NCI-H2081 (cell line): ENCODE data around the gene RYR3.

Experiments
- DNase-seq, 2 experiments: peaks; one replicate each; lab custom pipeline; 2025; lab: John Stamatoyannopoulos, UW

RYR3 gene

DNA sequence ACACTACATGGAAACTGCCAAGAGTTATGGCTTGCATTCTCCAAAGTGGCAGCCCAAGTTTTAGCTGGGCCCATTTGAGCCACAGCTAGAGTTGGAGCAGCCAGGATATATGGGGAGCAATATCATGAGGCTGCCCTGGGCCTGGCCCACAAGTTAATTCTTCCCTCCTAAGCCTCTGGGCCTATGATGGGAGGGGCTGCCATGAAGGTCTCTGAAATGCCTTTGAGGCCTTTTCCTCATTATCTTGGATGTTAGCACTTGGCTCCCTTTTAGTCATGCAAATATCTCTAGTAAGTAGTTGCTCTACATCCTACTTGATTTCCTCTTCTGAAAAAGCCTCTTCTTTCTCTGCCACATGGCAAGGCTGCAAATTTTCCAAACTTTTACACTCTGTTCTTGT is 400.0 kb downstream of the RYR3 start:
- no peak for DNase-seq

DNA sequence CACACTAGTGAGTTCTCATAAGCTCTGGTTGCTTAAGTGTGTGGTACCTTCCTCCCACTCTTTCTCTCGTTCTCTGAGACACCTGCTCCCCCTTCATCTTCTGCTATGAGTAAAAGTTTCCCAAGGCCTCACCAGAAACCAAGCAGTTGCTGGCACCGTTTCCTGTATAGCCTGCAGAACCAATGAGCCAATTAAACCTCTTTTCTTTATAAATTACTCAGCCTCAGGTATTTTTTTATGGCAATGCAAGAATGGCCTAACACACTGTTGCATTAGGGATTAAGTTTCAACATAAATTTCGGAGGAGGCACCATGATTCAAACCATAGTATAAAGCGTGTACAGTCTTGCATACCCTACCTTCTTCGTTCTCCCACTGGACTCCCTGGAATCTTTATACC is 405.3 kb downstream of the RYR3 start:
- no peak for DNase-seq

DNA sequence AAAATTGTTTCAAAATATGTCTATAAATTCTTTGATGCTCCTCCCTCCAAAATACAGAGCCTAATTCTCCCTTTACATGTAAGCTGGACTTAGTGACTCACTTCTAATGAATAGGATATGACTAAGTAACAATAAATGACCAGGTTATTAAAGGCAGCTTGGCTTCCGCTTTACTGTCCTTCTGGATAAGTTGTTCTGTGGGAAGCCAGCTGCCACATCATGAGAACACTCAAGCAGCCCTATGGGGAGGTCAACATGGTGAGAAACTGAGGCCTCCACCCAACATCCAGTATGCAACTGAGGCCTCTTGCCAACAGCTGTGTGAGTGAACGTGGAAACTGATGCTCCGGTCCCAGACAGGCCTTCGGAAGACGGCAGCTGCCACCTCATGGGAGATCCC is 410.2 kb downstream of the RYR3 start:
- no peak for DNase-seq

DNA sequence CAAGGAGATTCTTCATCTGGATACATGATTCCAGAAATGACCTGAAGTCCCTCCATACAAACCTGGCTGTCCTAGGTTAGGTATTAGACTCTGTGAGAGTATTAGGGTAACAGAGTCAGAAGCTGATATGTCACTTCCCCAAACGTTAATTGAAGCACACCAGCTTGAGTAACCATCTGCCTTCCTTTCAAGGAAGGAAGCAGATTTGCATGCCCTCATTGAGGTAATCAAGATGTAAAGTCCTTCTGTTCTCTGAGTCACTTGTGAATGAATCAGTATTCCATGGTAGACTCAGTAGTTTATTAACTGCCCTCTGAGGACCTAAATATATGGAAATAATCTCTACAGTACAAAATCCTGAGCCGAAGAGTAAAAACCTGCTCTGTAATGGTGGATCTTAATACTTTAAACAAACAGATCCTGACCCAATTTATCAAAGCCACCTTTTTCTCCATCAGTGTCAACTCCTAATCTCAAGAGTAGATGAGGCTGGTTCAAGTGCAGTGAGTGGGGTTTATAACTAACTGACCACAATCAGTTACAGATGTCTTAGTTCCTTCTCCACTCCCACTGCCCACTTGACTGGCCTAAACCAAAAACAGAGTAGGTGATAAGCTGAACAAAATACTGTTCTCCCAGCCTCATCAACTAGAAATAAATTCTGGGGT is 411.4 kb downstream of the RYR3 start:
- no peak for DNase-seq

DNA sequence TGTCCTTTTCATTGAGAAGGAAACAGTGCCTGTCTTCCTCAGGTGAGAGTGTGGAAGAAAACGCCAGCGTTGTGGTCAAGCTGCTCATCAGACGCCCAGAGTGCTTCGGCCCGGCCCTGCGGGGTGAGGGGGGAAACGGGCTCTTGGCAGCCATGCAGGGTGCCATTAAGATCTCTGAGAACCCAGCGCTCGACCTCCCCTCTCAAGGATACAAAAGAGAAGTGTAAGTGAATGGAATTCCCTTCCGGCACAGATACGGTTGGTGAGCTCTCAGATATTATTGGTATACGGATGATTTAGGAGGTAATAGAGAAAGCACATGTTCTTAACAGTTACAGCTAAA is 411.9 kb downstream of the RYR3 start:
- no peak for DNase-seq

DNA sequence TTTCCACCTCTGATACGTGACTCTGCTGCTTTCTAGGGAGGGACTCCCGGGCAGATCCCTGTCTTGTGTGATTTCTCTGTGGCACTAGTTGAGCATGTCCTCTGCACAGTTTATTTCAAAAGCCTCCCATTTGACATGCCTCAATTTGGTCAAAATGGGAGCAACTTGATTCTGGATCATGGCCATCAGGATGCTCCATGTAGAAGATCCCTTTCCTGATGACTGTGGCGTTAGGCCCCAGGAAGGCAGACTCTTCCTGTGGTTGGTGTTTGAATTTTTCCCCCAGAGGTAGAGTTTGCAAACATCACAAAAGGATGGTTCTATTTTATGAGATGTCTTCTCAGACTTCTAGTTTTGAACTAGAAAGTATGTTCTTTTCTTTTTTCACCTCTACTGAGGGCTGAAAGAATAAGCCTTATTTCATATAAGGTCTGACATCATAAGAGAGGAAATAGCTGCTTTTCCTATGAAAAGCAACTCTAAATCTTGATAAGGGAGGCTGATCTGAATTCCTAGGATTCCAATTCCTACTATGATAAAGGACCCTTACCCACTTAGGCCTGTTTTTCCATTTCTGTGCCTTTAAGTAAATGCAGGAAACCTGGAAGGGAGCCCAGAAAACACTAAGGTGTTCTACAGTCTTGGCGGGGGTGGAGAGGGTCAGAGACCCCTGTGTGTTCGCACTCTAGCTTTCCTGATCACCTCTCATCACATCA is 413.7 kb downstream of the RYR3 start:
- no peak for DNase-seq

DNA sequence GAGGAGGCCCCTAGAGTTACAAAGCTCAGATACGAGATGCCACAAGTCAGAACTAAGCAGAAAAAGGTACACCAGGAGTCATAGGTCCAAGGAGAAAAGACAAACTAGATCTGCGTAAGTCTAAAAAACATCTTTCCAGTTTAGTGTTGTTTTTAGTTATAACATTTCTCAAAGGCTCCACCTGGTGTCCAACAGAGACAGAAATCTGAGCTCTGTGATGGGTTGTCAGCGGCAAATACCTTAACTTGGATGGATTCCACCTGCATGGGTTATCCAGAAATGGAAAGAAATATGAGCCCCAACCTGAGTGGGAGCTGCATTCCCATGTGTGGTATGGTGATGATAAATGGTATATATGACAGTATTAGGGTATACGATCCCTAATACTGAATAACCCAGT is 418.9 kb downstream of the RYR3 start:
- peak in 1 of 2 experiments; percentile 27 for DNase-seq

DNA sequence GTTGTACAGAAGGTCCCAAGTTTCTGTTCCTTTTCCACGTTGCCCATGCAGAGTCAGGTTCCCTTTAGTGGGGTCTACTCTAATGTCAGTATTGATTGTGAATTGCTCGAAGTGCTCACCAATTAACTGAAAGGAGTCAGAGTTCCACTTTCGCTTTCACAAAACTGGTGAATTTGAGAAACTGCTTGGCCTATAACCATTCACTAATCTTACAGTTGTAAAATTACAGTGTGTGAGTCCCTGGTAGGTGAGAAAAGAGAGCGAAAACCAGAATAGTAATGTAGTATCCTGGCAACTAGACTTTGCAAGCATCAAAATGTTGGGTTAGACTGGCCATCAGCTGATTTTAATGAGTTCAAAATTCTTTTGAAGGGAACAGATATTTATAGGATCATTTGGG is 420.0 kb downstream of the RYR3 start:
- DNase-seq, result no peak

DNA sequence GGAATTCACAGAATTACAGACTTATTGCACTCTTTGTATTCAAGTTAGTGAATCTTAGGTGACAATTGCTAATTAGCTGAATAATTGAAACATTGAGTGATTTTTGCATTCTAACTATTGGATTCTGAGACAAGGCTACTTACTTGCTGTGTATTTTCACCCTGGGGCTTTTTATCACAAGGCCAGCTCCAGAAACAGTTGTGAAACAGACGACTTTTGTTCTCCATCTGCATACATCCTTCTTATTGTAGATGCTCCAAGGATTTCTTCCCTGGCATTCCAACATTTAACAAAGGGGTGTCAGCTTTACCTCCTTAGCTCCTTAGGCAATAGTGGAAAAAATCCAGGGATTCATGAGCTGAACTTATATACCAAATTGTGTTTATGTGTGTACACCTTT is 424.4 kb downstream of the RYR3 start:
- no peak for DNase-seq

DNA sequence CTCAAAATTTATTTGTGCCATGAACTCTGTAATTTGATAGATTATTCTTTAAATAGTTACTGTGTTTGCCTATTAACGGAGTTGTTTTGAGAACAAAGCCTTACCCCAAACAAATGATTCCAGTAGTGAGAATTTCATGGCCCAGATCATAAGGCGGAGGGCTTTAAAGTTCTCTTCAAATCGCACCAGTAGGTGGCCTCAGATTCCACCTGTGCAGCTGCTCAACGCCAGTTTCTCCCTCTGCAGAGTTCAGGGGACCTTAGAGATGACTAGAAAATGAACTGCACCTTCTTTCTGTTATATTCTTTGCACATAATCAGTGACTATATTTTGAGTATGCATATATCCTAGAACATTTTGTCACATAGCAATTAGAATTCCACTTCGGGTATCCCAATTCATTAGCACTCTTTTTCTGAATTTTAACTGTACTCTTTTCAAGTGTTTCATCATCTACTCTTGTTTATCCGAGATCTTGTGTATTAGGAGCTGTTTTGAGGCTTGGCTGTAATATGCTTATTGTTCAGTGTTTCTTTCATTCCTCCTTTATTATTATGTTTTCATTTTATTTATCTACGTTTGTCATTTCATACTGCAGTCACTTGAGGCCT is 425.0 kb downstream of the RYR3 start:
- DNase-seq, result peak; percentile 47 to 60

DNA sequence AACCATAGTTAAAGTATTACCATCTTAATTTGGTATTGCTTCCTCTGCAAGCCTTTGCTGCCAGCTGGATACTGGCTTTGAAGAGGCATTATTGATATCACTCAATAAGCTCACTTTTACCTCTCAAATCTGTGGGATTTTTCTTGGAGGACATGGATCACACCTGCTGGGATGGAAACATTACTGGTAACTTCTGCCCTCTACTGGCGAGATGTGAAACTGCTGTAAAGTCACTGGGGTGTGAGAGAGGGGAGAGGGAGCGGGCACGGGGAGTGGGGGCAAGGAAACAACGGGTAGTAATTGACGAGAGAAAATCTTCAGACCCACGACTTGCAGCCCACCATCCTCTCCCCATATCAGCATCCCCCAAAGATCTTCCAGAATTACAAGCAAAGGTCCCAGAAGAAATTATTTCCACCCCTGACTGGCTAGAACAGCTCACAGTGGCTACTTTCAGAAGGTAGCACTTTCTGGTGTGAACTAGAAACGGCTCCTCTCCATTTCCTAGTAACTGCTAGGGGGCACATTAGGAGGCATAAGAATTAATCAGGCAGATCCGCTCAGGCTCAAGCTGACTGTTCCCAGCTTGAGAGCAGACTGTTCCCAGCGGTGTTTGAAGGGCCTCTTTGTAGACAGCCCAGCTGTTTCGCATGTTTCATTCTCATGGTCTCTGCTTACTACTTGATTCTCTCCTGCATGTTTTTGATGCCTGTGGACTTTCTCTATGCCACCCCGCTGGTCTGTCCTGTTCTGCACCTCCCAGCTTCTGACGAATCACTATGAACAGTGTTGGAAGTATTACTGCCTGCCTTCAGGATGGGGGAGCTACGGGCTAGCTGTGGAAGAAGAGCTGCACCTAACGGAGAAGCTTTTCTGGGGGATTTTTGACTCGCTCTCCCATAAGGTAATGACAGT is 427.2 kb downstream of the RYR3 start:
- peak; percentile 49 to 57 for DNase-seq

DNA sequence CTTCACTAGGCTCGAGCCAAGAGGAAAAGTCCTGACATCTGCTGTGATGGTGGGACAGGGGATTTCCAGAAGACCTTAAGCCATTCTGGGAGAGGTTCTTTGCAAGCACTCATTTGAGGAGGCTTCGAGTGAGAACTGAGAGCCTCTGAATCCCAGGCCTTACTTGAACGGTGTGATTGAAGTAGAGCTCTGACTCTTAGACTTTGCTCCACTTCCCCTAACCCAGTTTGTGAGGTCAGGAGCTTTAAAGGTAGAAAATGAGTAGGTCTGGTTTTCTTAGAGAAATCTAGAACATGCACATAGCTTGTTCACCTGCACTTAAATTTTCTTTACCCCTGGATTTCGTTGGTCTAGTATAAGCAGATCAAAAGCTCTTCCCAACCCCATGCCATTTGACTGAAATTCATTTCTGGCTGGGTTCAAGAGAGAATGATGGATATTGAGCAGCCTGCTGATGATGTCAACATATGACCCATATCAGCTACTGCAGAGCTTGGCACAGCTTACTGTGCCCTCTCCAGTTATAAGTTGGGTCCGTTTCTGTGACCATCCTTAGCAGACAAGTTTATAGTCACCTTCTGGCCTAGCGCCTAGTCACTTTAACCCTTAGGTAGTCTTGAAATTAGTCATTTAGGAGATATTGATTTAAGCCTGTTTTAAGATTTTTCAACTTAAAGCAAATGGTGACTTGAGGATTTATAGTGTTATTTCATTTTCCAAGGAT is 428.3 kb downstream of the RYR3 start:
- no peak for DNase-seq

DNA sequence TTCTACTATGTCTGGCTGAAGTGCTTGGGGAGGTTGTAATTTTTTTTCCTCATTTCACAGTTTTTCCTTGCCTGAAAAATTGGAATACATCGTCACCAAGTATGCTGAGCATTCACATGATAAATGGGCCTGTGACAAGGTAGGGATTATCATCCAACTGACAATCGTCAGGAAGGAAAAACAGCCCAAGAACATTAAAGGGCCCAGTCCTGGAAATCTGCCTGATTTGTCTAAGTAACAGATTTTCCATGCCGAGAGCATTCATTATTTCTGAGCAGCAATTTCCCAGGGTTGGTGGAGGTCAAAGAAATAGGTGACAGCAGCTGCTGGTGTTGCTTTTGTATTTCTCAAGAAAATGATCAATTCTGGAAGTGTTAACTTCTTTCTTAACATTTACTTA is 431.5 kb downstream of the RYR3 start:
- no peak for DNase-seq

DNA sequence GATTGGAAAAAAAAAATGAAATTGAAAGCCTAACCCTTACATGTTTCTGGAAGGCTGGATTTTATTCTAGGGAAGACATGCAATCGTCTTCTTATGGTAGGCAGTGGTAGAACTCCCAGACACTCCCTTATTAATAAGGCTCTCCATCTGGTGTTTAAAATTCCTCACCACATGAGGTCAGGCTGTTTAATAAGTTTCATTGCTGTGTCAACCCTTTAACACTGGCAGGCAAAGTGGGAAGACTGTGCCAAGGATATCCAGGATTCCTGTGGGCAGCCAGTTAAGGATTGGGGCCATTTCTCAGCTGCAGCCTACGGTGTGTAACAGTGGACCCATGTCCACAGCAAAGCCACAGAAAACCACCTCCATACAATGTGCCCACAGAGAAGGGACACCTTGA is 432.0 kb downstream of the RYR3 start:
- no peak for DNase-seq

DNA sequence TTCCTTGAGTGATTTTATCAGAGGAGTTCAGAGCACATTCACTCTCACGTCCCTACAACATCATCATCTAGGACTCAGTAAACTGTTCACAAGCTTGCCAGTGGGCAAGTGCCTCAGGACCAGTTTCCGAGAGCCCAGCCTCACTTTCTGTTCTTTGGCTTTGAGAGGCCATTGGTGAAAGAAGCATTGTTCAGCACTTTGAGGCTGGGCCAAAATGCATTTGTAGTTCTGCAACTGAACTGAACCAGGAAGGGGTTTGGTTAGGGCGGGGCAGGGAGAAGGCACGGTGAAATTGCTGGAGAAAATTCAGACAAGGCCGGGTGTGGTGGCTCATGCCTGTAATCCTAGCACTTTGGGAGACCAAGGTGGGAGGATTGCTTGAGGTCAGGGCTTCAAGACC is 435.4 kb downstream of the RYR3 start:
- no peak for DNase-seq

DNA sequence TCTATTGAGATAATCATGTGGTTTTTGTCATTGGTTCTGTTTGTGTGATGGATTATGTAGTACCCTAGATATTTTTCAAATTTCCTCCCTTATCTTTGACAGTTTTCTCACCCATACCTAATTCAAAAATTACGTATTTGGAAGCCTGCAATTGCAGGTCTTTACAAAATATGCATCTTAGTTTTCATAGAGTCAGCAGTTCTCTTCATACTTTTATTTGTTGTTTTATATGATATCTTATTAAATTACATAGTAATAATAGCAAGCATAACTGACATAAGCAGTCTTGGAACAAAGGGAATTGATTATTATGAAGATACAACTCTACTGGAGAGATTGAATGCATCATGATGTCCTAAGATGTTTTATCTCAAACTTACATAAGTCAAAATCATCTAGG is 442.2 kb downstream of the RYR3 start:
- DNase-seq, result no peak

DNA sequence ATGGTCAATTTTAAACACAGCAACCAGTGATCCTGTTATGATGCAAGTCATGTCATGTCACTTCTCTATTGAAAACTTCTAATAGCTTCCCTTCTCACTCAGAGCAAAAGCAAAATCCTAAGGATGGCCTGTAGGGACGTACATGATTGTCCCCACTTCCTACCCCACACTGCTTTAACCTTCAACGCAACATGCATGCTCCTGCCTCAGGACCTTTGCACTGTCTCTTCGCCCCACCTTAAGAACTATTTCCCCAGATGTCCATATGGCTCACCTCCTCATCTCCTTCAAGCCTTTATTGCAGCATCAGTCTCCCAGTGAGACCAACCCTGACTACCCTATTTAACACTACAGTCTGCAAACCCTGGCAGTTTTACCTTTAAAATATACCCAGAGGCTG is 443.5 kb downstream of the RYR3 start:
- no peak for DNase-seq

DNA sequence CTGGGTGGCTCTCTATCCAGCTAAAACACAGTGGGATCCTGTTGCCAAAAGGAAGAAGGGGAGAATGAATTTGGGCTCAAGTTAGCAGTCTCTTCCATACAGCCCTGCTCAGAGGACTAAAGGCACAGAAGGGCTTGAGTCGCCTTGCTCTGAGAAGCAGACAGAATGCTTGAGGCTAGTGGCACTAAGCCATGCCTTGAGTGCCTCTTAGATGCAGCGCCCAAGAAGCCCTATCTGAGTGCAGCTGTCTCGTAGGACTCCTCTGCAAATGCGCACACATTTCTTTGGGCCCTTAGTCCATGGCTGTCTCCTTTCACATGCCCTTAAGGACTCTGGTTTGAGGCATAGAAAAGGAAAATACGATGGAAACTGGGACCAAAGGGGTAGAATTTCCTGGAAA is 446.2 kb downstream of the RYR3 start:
- no peak for DNase-seq

DNA sequence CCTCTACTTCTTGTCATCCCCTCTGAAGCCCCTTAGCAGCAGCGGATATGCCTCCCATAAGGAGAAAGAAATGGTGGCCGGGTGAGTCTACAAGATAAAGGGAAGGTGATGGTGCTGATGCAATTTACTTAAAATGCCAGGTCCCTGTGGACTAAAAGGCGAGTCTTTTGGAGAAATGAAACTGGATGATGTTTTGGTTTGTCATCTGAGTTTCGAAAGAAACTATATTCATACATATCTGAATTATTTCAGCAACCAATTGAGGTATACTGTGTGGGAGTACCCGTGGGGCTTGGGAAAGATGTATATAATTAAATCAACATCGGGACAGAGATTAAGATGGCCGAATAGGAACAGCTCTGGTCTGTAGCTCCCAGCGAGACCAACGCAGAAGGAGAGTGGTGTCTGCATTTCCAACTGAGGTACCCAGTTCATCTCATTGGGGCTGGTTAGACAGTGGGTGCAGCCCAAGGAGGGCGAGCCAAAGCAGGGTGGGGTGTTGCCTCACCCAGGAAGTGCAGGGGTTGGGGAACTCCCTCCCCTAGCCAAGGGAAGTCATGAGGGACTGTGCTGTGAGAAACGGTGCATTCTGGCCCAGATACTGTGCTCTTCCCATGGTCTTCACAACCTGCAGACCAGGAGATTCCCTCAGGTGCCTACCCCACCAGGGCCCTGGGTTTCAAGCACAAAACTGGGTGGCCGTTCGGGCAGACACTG is 446.9 kb downstream of the RYR3 start:
- no peak for DNase-seq

DNA sequence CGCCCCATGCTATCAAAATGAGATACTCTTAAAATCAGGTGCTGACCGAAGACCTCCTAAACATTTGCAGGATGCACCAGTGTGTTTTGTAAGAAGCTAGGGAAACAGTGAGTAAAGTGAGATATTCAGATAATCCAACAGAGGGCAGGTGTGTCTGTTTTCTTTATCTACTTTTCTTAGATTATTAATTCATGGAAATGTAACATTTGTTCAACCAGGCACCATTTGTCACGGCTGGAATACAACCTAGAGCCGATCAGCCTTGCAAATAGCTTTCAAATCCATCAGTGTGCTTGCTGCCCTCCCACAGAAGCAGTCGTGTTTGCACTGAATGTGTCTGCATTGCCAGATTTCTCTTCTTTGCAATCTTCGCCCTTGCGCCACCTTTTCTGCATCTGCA is 455.6 kb downstream of the RYR3 start:
- DNase-seq, result no peak

DNA sequence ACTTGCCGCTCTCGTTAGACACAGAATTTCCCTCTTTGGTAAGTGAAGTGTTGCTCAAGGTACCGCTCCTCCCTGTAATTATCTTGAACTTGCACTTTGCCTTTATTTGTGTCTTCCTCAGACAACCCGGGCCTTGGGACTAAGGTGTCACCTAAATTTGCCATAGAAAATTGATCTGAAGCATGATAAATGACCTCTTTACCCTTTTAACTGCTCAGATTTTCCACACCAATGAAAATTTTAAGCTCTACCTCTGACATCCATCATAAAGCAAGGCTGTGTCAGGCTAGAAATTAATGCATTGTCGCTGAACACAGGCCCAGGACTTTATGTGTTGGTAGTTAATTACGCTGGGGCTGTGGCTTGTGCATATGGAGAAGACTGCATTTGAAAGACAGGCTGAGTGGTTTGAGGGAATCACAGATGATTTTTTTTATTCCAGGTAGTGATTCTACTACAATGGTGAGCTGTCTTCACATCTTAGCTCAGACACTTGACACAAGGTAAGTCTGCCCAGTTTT is 458.0 kb downstream of the RYR3 start:
- no peak for DNase-seq
